HG03442 (cell line): ENCODE measurements around the gene RBL1.
A peak's percentile ranks its signal among the peaks of the same experiment; 100 is the strongest.
"Not testable (repeated sequence)": the region's sequence is repeated elsewhere in the genome, so short reads cannot be mapped to it uniquely, and the experiment has no call there.

Experiments
- ATAC-seq: cut with Tn5 transposase; IDR thresholded peaks from one replicate; pipeline ENCODE4 v1.9.1; 2021; ENCODE audit warnings: mild to moderate bottlenecking, moderate library complexity; ENCODE audit not compliant: unreplicated experiment

Gene RBL1

DNA sequence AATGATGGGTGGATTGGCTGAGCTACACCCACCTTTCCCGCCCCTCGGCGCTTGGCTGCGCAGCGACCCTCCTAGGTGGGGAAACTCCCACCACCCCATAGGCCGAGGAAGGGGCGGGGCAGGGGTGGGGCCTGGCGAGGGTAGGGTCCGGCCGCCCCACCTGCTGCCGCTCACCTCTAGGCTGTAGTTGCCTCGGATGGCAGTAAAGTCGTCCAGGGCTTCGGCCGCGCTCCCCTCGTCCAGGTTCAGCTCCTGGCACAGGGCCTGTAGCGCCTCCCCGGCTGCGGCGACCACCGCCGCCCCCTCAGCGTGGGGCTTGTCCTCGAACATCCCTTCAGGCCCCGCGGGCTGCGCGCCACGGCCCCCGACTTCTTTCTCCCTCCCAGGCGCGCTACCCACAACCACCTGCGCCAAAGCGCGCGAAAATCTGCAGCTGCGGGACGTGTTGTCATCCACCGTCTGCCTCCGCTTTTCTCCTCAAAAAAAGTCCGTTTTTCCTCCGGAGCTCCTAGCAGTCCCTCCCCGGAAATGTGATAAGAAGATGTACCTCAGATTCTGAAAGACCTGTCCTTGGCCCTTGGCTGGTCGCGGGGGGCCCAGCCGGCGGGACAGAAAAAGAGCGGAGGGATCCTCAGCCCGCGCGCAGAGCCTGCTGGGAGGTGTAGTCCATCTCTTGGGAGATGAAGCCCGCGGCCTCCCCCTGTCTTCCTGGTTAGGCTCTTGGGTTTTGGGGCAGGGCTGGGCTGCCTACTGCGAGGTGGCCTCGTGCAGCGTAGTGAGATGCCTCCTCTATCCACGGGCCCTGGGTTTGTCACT is at the start of gene RBL1:
Gene RBL1 (minus strand): TSS at position 399 of the 816 bp plus-strand sequence. CDS start 69 bp downstream, at position 330.
- peak; percentile 71 for ATAC-seq

- ATAC-seq, result no peak
Measured at GRCh38 chr20:37144856-37145404, 49.1 kb upstream of the RBL1 start.

DNA sequence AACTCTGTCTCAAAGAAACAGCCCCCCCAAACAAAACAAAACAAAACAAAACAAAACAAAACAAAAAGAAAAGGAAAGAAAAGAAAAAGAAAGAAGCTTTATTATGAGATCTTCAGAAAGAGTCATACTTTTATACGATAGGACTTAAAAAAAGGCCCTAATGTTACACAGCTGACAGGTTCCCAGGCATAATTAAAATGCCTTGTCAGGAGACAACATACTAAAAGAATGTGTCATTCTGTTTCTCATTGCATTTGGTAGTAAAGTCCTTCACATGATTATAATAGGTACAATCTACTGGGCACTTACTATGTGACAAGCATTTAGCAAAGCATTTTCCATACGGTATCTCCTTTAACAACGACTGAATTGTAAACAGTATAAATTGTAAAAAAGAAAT is 46.9 kb upstream of the RBL1 start:
- ATAC-seq, result no peak

DNA sequence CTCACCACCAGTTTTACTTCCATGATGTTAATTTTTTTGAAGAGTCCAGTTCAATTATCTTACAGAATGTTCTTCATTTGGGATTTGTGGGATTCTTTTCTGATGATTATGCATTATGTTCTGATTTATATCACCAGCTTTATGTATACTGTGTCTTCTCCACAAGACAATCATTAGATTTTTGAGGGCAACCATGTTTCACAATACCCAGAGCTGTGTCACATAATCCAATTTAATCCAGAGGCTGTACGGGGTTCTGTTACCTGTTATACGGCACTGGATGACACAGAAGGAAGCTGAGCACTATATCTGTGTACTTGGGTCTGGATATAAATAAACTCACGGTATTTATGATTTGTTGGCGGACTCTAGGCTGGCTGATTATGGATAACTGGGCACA is 41.8 kb upstream of the RBL1 start:
- ATAC-seq, result no peak

GRCh38 chr20:37133952-37134351 is 38.2 kb upstream of the RBL1 start:
- ATAC-seq, result no peak

DNA sequence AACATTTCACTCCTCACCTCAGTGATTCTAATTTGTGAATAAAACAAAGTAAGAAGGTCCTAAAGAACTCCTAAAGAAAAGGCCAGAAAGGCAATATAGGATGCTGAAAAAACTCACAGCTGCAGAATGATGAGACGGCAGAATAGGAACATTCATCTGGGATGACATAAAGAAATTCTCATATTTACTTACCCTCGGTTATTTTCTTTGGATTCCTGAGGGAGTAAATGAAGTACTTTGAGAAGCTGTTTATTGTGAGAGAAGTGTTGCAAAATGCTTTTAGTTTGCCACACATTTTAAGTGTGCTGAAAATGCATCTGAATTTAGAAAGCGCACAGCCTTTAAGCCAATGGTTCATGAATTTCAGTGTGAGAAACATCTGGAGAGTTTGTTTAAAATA is 35.7 kb upstream of the RBL1 start:
- no peak for ATAC-seq

DNA sequence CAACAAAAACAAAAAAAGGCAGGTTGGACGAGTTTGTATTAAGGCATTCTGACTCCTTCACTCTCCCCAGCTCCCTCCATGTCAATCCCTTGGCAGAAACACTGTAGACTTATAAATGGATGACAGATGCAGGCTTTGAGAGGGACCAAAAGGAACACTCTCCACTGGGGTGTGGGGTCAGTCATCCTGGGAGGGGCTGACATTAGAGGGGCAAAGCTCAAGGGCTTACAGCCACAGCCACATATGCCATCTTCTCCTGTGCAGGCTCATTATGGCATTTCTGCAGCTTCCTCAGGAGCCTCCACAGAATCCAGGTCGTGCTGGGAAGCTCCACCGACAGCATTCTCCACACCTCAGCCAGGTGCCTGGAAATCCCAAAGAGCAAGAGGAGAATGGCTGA is 33.0 kb upstream of the RBL1 start:
- no peak for ATAC-seq

GRCh38 chr20:37126290-37126689 is 30.5 kb upstream of the RBL1 start:
- not testable (repeated sequence) for ATAC-seq

DNA sequence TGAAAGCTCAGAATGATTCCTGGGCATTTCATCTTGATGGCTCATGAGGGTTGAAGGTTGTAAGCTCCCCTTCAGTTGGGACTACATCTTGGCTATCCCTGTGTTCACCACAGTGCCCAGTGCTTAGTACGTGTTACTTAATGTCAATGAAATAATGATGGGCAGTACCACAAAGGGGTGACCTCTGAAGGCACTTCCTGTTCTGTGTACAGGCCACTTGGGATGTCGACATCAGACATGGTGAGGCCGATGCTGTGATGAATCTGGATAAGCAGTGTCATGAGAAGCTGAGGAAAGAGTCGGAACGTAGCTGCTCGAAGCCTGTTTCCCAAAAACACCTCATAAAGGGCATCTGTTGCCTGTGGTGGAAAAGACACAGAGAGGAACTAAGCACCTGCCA is 27.6 kb upstream of the RBL1 start:
- no peak for ATAC-seq

DNA sequence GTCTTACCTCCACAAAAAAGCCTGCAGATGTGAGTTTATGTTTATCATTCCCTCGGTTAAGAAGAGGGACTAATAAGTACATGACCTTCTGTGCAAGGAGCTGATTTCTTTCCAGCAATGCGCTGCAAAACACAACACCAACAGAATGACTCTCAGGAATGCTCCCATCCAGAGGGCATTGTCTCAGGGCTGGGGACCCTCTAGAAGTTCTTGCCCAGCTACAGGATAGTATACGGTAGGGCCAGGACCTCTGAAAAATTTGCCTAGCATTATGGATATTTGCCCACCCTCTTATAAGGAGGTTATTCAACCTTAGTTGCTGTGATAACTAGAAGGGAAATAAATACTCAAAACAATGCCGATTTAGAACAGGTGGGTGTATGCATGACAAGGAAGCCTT is 24.7 kb upstream of the RBL1 start:
- ATAC-seq, result no peak

GRCh38 chr20:37119356-37120036 is 23.7 kb upstream of the RBL1 start:
- ATAC-seq, result no peak

GRCh38 chr20:37114012-37114411 is 18.2 kb upstream of the RBL1 start:
- ATAC-seq, result no peak

GRCh38 chr20:37111926-37112455 is 16.2 kb upstream of the RBL1 start:
- no peak for ATAC-seq

DNA sequence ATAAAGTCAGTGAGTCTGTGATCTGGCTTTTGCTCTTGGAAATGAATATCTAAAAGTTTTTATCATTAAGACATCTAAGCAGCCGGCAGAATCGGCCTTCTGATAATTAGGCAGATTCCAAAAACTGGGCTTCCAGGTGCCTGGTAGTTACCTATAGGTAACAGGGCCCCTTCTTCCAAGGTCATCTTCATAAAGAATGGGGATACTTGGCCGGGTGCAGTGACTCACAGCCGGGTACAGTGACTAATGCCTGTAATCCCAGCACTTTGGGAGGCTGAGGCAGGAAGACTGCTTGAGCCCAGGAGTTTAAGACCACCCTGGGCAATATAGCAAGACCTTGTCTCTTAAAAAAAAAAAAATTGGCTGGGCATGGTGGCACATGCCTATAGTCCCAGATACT is 12.9 kb upstream of the RBL1 start:
- no peak for ATAC-seq

DNA sequence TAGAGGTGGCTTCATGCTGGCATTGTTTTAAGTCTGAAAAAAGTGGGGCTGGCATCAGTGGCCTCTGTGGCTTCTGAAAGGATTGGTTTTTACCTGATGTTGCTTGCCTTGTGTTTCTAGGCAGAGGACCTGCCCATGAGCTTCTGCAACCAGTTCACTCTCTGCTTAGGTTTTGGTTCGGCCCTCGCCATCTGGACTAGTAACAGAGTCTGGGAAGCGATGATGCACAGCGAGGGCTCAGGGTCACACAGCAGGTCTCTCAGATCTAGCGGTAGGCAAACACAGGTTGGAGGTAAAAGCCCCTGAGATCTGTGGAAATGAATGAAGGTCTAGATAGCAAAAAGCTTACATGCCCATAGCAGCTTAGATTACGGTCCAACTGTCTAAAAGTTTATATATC is 6.8 kb upstream of the RBL1 start:
- ATAC-seq, result no peak

- peak; percentile 4 for ATAC-seq
Measured at GRCh38 chr20:37096415-37097041, 731 bp upstream of the RBL1 start.

- peak; percentile 10 for ATAC-seq
Measured at GRCh38 chr20:37095108-37095598, 644 bp downstream of the RBL1 start.

DNA sequence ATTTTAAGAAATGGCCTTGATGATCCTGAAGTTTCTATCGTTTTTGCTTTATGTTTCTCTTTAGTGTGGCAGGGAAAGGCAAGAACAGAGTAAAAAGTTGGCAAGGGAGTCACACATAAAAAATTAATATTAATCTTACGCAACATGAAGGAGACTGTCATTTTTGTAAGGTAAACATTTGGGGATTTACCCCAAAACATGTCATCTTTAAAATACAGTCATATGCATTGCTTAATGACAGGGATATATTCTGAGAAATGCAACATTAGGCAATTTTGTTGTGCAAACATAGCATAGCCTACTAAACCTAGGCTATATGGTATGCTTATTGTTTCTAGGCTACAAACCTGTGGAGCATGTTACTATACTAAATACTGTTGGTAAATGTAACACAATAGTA is 5.4 kb downstream of the RBL1 start:
- ATAC-seq, result no peak

DNA sequence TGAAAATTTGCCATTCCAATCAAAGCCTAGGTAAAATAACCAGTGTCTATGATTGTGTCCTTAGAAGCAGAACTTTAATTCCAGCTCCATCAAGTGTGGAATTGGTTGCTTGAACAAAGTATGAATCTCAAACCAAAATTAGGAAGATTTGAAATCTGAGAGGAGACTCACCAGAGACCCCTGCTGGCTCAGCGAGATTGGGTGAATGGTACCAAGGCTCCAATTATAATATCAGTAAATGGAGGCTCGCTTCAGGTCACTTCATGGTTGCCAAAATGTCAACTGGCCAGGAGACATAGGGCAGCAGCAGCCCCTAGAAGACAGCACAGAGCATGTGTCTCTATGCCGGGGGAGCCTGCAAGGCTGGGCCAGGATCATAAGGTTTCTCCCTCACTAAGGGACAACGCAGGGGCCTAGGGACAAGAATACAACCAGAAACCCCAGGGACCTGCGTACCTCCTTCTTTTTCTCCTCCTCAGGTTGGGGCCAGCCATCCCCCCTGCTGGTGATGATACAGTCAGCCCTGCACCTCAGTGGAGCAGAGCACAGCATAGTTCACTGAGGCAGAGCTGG is 14.0 kb downstream of the RBL1 start:
- ATAC-seq, result no peak

DNA sequence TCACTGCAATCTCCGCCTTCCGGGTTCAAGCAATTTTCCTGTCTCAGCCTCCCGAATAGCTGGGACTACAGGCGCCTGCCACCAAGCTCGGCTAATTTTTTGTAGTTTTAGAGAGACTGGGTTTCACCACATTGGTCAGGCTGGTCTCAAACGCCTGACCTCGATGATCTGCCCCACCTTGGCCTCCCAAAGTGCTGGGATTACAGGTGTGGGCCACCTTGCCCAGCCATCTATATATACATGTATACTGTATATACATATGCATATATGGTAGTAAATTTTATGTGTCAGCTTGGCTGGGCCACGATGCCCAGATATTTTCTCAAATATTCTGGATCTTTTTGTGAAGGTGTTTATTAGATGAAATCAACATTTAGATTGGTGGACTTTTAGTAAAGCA is 18.8 kb downstream of the RBL1 start:
- ATAC-seq, result no peak
